Stimulated activated CD4-positive, alpha-beta T cell treated with anti-CD3 and anti-CD28 coated beads, Interleukin-12 subunit alpha, Interleukin-12 subunit beta, amount 100 ng/mL, for 24 hours (primary cell): Measurements from ENCODE around the gene FGD4.

Experiments used
- DNase-seq, 2 experiments: peaks; one replicate each; pipeline ENCODE4 v3.0.0-alpha.2; 2020; ENCODE audit warnings: low read depth in 2 of 2

FGD4 gene

GRCh38 chr12:32605326-32606095, 206.2 kb downstream of the FGD4 start:
- DNase-seq = no peak

GRCh38 chr12:32606443-32606842, 207.1 kb downstream of the FGD4 start:
- no peak for DNase-seq

- no peak for DNase-seq
Observed at GRCh38 chr12:32609966-32610365, 210.6 kb downstream of the FGD4 start.

GRCh38 chr12:32611986-32612385, 212.6 kb downstream of the FGD4 start:
- DNase-seq = no peak

- DNase-seq = no peak
Observed at GRCh38 chr12:32612658-32613614, 213.6 kb downstream of the FGD4 start.

- DNase-seq = no peak
Observed at GRCh38 chr12:32615441-32615840, 216.1 kb downstream of the FGD4 start.

GRCh38 chr12:32617534-32617933, 218.2 kb downstream of the FGD4 start:
- no peak for DNase-seq

- DNase-seq = no peak
Observed at GRCh38 chr12:32618115-32618514, 218.8 kb downstream of the FGD4 start.

GRCh38 chr12:32627976-32628375, 228.6 kb downstream of the FGD4 start:
- DNase-seq = no peak

- DNase-seq = no peak
Observed at GRCh38 chr12:32641287-32641901, 242.0 kb downstream of the FGD4 start.

- DNase-seq = no peak
Observed at GRCh38 chr12:32644431-32644830, 245.1 kb downstream of the FGD4 start.

GRCh38 chr12:32647275-32647674, 247.9 kb downstream of the FGD4 start:
- DNase-seq = no peak

- DNase-seq = no peak
Observed at GRCh38 chr12:32650508-32650907, 251.2 kb downstream of the FGD4 start.

GRCh38 chr12:32651151-32651955, 252.0 kb downstream of the FGD4 start:
- DNase-seq = no peak

- no peak for DNase-seq
Observed at GRCh38 chr12:32651956-32652210, 252.5 kb downstream of the FGD4 start.

- DNase-seq = no peak
Observed at GRCh38 chr12:32659908-32660440, 260.6 kb downstream of the FGD4 start.

GRCh38 chr12:32661706-32662105, 262.3 kb downstream of the FGD4 start:
- no peak for DNase-seq

- DNase-seq = no peak
Observed at GRCh38 chr12:32662665-32663064, 263.3 kb downstream of the FGD4 start.

GRCh38 chr12:32666018-32666417, 266.7 kb downstream of the FGD4 start:
- DNase-seq = no peak

- no peak for DNase-seq
Observed at GRCh38 chr12:32669584-32669983, 270.2 kb downstream of the FGD4 start.

- no peak for DNase-seq
Observed at GRCh38 chr12:32671930-32672780, 272.8 kb downstream of the FGD4 start.
